ENCODE data around the gene VAMP5. TPM values are rescaled to one million over a fixed set of nuclear protein-coding genes. Genes with fewer than 3 reads are reported as not detected.
A peak's percentile ranks its signal among the peaks of the same experiment; 100 is the strongest.

The VAMP5 gene
- total and polyA plus RNA-seq, 10 of the 15 experiments (the other 5 are each of a cell fraction or from before 2014, with no cell fraction given) = 3.8 to 52.7 (median 24.1) TPM

DNA sequence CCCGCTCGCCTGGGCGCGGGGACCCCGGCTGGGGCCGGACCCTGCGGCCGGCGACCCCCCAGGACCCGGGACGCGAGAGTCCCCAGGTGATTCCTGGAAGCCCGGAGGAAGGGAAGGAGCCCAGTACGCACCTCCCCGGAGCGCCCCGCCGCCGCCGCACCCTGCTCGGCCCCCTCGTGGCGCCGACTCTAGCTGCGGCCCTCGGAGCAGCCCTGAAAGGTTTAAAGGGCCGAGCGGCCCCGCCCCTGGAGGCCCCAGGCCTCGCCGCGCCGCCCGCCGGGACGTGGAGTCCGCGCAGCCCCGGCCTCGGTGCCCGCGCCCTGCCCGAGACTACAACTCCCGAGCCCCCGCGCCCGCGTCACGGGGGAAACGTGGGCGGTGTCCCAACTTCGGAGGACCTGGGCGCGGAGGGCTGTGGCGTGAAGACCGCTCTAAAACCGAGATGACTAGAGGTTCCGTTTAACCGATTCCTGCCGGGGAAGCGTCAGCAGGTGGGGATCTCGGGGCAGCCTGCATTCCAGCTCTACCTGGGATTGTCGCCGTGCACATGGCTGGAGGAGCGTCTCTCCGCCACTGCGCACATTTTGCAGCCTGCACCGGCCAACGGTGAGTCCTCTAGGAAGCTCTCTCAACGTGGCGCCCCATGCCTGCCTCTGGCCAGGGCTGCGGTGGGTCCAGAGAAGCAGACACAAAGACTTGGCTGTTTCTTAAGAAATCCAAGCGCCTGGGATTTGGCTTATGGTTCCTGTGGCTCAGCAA is 18.4 kb downstream of the VAMP5 start, which contains the start of gene TMEM150A (continued):
- TF ChIP-seq, protein P1, sequence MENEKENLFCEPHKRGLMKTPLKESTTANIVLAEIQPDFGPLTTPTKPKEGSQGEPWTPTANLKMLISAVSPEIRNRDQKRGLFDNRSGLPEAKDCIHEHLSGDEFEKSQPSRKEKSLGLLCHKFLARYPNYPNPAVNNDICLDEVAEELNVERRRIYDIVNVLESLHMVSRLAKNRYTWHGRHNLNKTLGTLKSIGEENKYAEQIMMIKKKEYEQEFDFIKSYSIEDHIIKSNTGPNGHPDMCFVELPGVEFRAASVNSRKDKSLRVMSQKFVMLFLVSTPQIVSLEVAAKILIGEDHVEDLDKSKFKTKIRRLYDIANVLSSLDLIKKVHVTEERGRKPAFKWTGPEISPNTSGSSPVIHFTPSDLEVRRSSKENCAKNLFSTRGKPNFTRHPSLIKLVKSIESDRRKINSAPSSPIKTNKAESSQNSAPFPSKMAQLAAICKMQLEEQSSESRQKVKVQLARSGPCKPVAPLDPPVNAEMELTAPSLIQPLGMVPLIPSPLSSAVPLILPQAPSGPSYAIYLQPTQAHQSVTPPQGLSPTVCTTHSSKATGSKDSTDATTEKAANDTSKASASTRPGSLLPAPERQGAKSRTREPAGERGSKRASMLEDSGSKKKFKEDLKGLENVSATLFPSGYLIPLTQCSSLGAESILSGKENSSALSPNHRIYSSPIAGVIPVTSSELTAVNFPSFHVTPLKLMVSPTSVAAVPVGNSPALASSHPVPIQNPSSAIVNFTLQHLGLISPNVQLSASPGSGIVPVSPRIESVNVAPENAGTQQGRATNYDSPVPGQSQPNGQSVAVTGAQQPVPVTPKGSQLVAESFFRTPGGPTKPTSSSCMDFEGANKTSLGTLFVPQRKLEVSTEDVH (IDR thresholded peaks at IDR 0.05; ENCODE audit: low read depth, partially characterized antibody) = no peak
- no peak for TF ChIP-seq BCLAF1 (IDR thresholded peaks at IDR 0.05)
- no peak for TF ChIP-seq TCF12 (IDR thresholded peaks at IDR 0.05; ENCODE audit: low read depth, low read length)
- no peak for TF ChIP-seq CBX3 (IDR thresholded peaks at IDR 0.05; ENCODE audit: borderline replicate concordance, low read depth)
- TF ChIP-seq NFXL1 (IDR thresholded peaks at IDR 0.05; ENCODE audit: borderline replicate concordance) = no peak
- no peak for TF ChIP-seq ZBTB11 (CRISPR knock-in tag; IDR thresholded peaks at IDR 0.05)
- TF ChIP-seq, protein P2, sequence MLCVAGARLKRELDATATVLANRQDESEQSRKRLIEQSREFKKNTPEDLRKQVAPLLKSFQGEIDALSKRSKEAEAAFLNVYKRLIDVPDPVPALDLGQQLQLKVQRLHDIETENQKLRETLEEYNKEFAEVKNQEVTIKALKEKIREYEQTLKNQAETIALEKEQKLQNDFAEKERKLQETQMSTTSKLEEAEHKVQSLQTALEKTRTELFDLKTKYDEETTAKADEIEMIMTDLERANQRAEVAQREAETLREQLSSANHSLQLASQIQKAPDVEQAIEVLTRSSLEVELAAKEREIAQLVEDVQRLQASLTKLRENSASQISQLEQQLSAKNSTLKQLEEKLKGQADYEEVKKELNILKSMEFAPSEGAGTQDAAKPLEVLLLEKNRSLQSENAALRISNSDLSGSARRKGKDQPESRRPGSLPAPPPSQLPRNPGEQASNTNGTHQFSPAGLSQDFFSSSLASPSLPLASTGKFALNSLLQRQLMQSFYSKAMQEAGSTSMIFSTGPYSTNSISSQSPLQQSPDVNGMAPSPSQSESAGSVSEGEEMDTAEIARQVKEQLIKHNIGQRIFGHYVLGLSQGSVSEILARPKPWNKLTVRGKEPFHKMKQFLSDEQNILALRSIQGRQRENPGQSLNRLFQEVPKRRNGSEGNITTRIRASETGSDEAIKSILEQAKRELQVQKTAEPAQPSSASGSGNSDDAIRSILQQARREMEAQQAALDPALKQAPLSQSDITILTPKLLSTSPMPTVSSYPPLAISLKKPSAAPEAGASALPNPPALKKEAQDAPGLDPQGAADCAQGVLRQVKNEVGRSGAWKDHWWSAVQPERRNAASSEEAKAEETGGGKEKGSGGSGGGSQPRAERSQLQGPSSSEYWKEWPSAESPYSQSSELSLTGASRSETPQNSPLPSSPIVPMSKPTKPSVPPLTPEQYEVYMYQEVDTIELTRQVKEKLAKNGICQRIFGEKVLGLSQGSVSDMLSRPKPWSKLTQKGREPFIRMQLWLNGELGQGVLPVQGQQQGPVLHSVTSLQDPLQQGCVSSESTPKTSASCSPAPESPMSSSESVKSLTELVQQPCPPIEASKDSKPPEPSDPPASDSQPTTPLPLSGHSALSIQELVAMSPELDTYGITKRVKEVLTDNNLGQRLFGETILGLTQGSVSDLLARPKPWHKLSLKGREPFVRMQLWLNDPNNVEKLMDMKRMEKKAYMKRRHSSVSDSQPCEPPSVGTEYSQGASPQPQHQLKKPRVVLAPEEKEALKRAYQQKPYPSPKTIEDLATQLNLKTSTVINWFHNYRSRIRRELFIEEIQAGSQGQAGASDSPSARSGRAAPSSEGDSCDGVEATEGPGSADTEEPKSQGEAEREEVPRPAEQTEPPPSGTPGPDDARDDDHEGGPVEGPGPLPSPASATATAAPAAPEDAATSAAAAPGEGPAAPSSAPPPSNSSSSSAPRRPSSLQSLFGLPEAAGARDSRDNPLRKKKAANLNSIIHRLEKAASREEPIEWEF (IDR thresholded peaks at IDR 0.05; ENCODE audit: insufficient replicate concordance, low read depth, low read length) = no peak
- no peak for TF ChIP-seq GABPA (IDR thresholded peaks at IDR 0.05; ENCODE audit: low read depth)
- TF ChIP-seq SMC3 (IDR thresholded peaks at IDR 0.05; ENCODE audit: borderline replicate concordance, low read length) = no peak
- no peak for TF ChIP-seq RAD51 (IDR thresholded peaks at IDR 0.05)
- TF ChIP-seq RELA (IDR thresholded peaks at IDR 0.05; ENCODE audit: borderline replicate concordance, partially characterized antibody) = peak; percentile 50
- TF ChIP-seq TAF1 (IDR thresholded peaks at IDR 0.05; ENCODE audit: borderline replicate concordance, low read depth, low read length) = no peak
- peak; percentile 28; the same call in 1 of the 2 replicates for TF ChIP-seq CHD2 (IDR thresholded peaks at IDR 0.05; ENCODE audit: borderline replicate concordance, low read depth, low read length)
- peak; percentile 61 for TF ChIP-seq DPF2 (IDR thresholded peaks at IDR 0.05)

Data from GM12878 (cell line).